Limb (tissue), 2 donors: ENCODE measurements around the gene RAMACL.
A peak's percentile ranks its signal among the peaks of the same experiment; 100 is the strongest.
"Not testable (repeated sequence)": the region's sequence is repeated elsewhere in the genome, so short reads cannot be mapped to it uniquely, and the experiment has no call there.

Experiments
- DNase-seq, 2 donors: peaks; one replicate each; pipeline ENCODE4 v3.0.0-alpha.2; 2016; ENCODE audit errors: extremely low spot score in 2 of 2

RAMACL gene

GRCh38 chr6:166586424-166587156 lies at the start of gene RAMACL:
Gene RAMACL, minus strand, starts transcription at chr6:166586678. Its CDS starts 201 bp downstream, at chr6:166586477.
- no peak for DNase-seq

GRCh38 chr6:166635013-166635970 lies 48.8 kb upstream of the RAMACL start:
- DNase-seq = no peak

- DNase-seq = not testable (repeated sequence)
Observed at GRCh38 chr6:166634581-166634980, 48.1 kb upstream of the RAMACL start.

GRCh38 chr6:166633732-166634535 lies 47.5 kb upstream of the RAMACL start:
- DNase-seq = no peak

GRCh38 chr6:166632731-166633130 lies 46.3 kb upstream of the RAMACL start:
- DNase-seq = no peak

- no peak for DNase-seq
Observed at GRCh38 chr6:166630462-166630861, 44.0 kb upstream of the RAMACL start.

- DNase-seq = no peak
Observed at GRCh38 chr6:166629628-166630027, 43.1 kb upstream of the RAMACL start.

- peak in 1 of 2 donors; percentile 75 for DNase-seq
Observed at GRCh38 chr6:166627875-166628801, 41.7 kb upstream of the RAMACL start.

- DNase-seq = peak; percentile 99 to 100
Observed at GRCh38 chr6:166627033-166627874, 40.8 kb upstream of the RAMACL start, which contains the start of gene RPS6KA2. Gene RPS6KA2, minus strand, starts transcription at chr6:166627251. Its CDS starts 232 bp downstream, at chr6:166627019.

GRCh38 chr6:166626177-166627032 lies 39.9 kb upstream of the RAMACL start:
- DNase-seq = no peak

- no peak for DNase-seq
Observed at GRCh38 chr6:166625356-166625755, 38.9 kb upstream of the RAMACL start.

- DNase-seq = no peak
Observed at GRCh38 chr6:166624275-166624674, 37.8 kb upstream of the RAMACL start.

GRCh38 chr6:166623318-166623717 lies 36.8 kb upstream of the RAMACL start:
- no peak for DNase-seq

- DNase-seq = no peak
Observed at GRCh38 chr6:166621114-166621540, 34.6 kb upstream of the RAMACL start.

GRCh38 chr6:166620478-166621113 lies 34.1 kb upstream of the RAMACL start:
- no peak for DNase-seq

GRCh38 chr6:166619912-166620311 lies 33.4 kb upstream of the RAMACL start:
- peak in 1 of 2 donors; percentile 70 for DNase-seq

GRCh38 chr6:166618866-166619761 lies 32.6 kb upstream of the RAMACL start:
- no peak for DNase-seq
